Measurements from ENCODE around the gene PLIN5.
"Not testable (repeated sequence)": the region's sequence is repeated elsewhere in the genome, so short reads cannot be mapped to it uniquely, and the experiment has no call there.

The PLIN5 gene

DNA sequence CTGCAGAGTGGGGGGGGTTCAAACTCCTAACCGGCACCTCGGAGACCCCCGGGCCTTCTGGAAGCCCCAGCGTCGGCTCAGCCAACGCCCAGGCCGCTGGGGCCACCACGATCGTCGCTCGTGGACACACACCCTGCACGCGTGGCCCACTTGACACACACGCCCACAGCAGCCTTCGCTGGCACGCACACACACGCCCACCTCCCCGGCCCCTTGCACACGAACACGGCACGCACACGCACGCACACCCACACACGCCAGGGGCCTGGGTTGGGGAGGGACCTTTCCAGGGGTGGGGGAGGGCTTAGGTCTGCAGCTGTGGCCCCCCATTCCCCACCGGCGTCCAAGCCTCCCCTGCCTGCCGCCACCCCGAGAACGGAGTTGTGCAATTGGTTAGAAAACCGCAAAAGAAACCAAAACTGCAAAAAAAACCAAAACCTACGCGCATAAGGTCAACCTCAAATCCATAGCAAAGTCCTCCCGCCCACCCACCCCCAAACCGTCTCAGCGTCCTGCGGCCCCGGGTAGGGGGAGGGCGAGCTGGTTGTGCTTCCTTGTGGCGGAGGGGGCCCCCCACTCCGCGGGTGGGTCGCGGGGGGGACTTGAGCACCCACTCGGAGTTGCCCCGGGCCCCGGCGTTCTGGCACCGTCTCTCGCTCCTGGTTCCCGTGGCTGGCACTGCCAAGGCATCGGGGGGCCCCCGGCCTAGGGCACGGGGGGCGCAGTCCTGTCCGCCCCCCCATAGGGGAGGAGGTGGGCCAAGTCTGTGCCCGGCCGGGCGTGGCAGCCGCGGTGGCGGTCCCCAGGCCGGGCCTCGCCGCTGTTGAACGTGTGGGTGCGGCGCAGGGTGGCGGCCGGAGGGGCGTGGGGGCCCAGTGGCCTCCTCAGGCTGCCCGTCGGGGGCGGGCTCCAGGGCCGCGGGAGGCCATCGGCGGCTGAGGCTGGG, 8.1 kb upstream of the PLIN5 start:
- Histone ChIP-seq H3K9ac (ENCODE audit: low read length) (no peak overlapping the region), H2BK120ac (ENCODE audit: insufficient read depth, low read length, poor library complexity) (no peak overlapping the region), H3K79me1 (ENCODE audit: low read length) (peaks cover 2% of the 10 kb centered on the region), H3K79me2 (ENCODE audit: control insufficient read depth, insufficient read depth, low read length, poor library complexity) (no peaks in the 10 kb centered on the region), H3K36me3 (ENCODE audit: control insufficient read depth in 1 of 2, insufficient read depth in 2 of 2, low read length in 2 of 2) (no peaks in the 10 kb centered on the region), H3K9me3 (ENCODE audit: insufficient read depth, low read depth, low read length) (no peaks in the 10 kb centered on the region), H2BK12ac (ENCODE audit: low read length) (no peak overlapping the region), H3K23ac (ENCODE audit: low read length) (no peak overlapping the region), H3K4me3 (ENCODE audit: low read depth, low read length) (peak overlapping the region; percentile 20), H3K27me3 (ENCODE audit: insufficient read depth, low read length) (no peaks in the 10 kb centered on the region), H3K27ac (ENCODE audit: low read depth, low read length) (no peak overlapping the region), H4K8ac (ENCODE audit: low read depth, low read length) (no peak overlapping the region), H3K4me2 (ENCODE audit: low read length) (no peak overlapping the region), H3K4ac (ENCODE audit: low read depth, low read length) (no peak overlapping the region), H3K14ac (ENCODE audit: low read length) (no peak overlapping the region), H4K91ac (ENCODE audit: low read depth, low read length) (no peak overlapping the region), H3K18ac (ENCODE audit: low read length) (no peak overlapping the region), H4K12ac (ENCODE audit: low read depth, low read length) (no peak overlapping the region), H2AK5ac (ENCODE audit: low read length) (no peak overlapping the region), H2BK5ac (ENCODE audit: low read depth, low read length, poor library complexity) (no peak overlapping the region), H2AFZ (ENCODE audit: insufficient read depth, low read length, poor library complexity) (no peak overlapping the region), H3K4me1 (ENCODE audit: control insufficient read depth in 1 of 2, insufficient read depth in 2 of 2, low read length in 2 of 2) (no peaks in the 10 kb centered on the region)
- no peak for DNase-seq
- WGBS (ENCODE audit: extremely low coverage, insufficient coverage, insufficient read length) = no CpG with 5 or more reads among the region's 77 CpGs

- WGBS (ENCODE audit: extremely low coverage, insufficient coverage, insufficient read length) = no CpG with 5 or more reads among the region's 12 CpGs
- not testable (repeated sequence) for H3K27me3 ChIP-seq (ENCODE audit: insufficient read depth, low read length); H4K91ac ChIP-seq (ENCODE audit: low read depth, low read length); H3K4ac ChIP-seq (ENCODE audit: low read depth, low read length); H4K8ac ChIP-seq (ENCODE audit: low read depth, low read length); H2AFZ ChIP-seq (ENCODE audit: insufficient read depth, low read length, poor library complexity); H3K14ac ChIP-seq (ENCODE audit: low read length); H3K36me3 ChIP-seq (ENCODE audit: control insufficient read depth in 1 of 2, insufficient read depth in 2 of 2, low read length in 2 of 2); H3K18ac ChIP-seq (ENCODE audit: low read length); DNase-seq; H3K79me1 ChIP-seq (ENCODE audit: low read length); H3K23ac ChIP-seq (ENCODE audit: low read length); H3K79me2 ChIP-seq (ENCODE audit: control insufficient read depth, insufficient read depth, low read length, poor library complexity); H3K9ac ChIP-seq (ENCODE audit: low read length); H3K27ac ChIP-seq (ENCODE audit: low read depth, low read length); H2BK120ac ChIP-seq (ENCODE audit: insufficient read depth, low read length, poor library complexity); H3K4me2 ChIP-seq (ENCODE audit: low read length); H3K4me1 ChIP-seq (ENCODE audit: control insufficient read depth in 1 of 2, insufficient read depth in 2 of 2, low read length in 2 of 2); H3K4me3 ChIP-seq (ENCODE audit: low read depth, low read length); H2BK12ac ChIP-seq (ENCODE audit: low read length); H2BK5ac ChIP-seq (ENCODE audit: low read depth, low read length, poor library complexity); H2AK5ac ChIP-seq (ENCODE audit: low read length); H3K9me3 ChIP-seq (ENCODE audit: insufficient read depth, low read depth, low read length); H4K12ac ChIP-seq (ENCODE audit: low read depth, low read length)
Observed at GRCh38 chr19:4541806-4542145, 6.8 kb upstream of the PLIN5 start.

DNA sequence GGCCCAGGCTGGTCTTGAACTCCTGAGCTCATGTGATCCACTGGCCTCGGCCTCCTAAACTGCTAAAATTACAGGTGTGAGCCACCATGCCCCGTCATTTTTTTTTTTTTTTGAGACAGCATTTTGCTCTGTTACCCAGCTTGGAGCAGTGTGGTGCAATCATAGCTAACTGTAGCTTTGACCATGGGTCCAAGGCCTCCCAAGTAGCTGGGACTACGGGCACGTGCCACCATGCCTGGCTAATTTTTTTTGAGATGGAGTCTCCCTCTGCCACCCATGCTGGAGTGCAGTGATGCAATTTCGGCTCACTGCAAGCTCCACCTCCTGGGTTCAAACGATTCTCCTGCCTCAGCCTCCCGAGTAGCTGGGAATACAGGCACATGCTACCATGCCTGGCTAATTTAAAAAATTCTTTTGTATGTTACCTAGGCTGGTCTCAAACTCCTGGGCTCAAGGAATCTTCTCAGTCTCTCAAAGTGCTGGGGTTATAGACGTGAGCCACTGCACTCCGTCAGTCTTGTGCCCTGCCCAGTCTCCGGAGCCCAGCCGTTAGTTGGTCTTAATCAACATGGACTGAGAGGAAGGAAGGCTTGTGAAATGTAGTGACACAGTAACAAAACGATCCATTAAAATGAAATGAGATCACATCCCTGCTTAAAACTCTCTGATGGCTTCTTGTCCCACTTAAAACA, 6.2 kb upstream of the PLIN5 start:
- Histone ChIP-seq H3K18ac (ENCODE audit: low read length) (no peak overlapping the region), H3K4me1 (ENCODE audit: control insufficient read depth in 1 of 2, insufficient read depth in 2 of 2, low read length in 2 of 2) (no peaks in the 10 kb centered on the region), H2BK5ac (ENCODE audit: low read depth, low read length, poor library complexity) (no peak overlapping the region), H4K12ac (ENCODE audit: low read depth, low read length) (no peak overlapping the region), H3K27me3 (ENCODE audit: insufficient read depth, low read length) (no peaks in the 10 kb centered on the region), H3K79me1 (ENCODE audit: low read length) (peaks cover 2% of the 10 kb centered on the region), H4K91ac (ENCODE audit: low read depth, low read length) (no peak overlapping the region), H4K8ac (ENCODE audit: low read depth, low read length) (no peak overlapping the region), H3K4me3 (ENCODE audit: low read depth, low read length) (no peak overlapping the region), H3K23ac (ENCODE audit: low read length) (no peak overlapping the region), H2AK5ac (ENCODE audit: low read length) (no peak overlapping the region), H3K36me3 (ENCODE audit: control insufficient read depth in 1 of 2, insufficient read depth in 2 of 2, low read length in 2 of 2) (no peaks in the 10 kb centered on the region), H3K27ac (ENCODE audit: low read depth, low read length) (no peak overlapping the region), H3K9ac (ENCODE audit: low read length) (no peak overlapping the region), H2AFZ (ENCODE audit: insufficient read depth, low read length, poor library complexity) (no peak overlapping the region), H3K4me2 (ENCODE audit: low read length) (no peak overlapping the region), H3K14ac (ENCODE audit: low read length) (no peak overlapping the region), H2BK120ac (ENCODE audit: insufficient read depth, low read length, poor library complexity) (no peak overlapping the region), H3K9me3 (ENCODE audit: insufficient read depth, low read depth, low read length) (peaks cover 3% of the 10 kb centered on the region), H3K4ac (ENCODE audit: low read depth, low read length) (no peak overlapping the region), H3K79me2 (ENCODE audit: control insufficient read depth, insufficient read depth, low read length, poor library complexity) (no peaks in the 10 kb centered on the region), H2BK12ac (ENCODE audit: low read length) (no peak overlapping the region)
- no CpG with 5 or more reads among the region's 12 CpGs for WGBS (ENCODE audit: extremely low coverage, insufficient coverage, insufficient read length)
- DNase-seq = no peak

DNA sequence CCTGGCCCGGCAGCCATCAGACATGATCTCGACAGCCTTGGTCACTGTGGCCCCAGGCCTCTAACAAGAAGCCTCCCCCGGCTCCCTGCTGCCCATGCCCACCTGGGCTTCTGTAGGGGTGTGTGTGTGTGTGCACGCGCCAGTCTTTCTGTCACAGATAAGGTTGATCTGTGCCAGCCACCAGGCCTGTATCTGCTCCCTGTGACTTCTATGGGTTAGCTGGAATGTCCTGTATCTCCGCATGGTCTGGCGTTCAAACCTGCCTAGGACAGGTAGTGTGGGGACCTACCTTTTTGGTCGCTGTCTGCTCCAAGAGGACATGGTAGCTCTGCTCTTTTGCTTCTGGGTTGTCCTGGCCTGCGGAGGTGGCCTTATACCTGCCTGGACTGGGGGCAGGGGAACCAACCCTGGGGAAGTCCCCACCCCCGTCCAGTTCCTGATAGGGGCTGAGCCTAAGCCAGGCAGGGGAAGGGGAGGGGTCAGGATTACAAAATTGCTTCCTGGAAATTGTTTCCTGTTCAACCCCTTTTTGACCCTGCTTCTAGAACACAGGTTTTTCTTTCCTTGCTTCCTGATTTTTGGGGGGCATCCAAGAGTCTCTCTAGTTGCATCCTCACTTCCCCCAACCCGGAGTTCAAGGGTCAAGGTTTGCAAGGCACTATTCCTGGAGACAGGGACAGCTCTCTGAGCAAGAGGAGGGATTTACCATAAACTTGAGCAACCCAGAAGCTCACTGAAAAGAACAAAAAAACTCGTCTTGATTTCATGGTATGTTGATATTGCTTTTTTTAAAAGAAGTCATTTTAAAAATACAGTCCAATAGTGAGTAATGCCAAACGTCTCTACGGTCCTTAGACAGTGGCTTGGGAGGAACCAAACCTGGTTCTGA, 4.9 kb upstream of the PLIN5 start, which contains the start of gene LRG1:
Gene LRG1, minus strand, starts transcription at position 344 of the 889 bp plus-strand sequence. Its CDS starts 23 bp downstream, at position 321.
- peaks cover 2% of the 10 kb centered on the region for H3K79me1 ChIP-seq (ENCODE audit: low read length)
- H3K27ac ChIP-seq (ENCODE audit: low read depth, low read length) = no peak within 1 kb of the TSS
- no peak within 1 kb of the TSS for H3K18ac ChIP-seq (ENCODE audit: low read length)
- DNase-seq = peak; percentile 47 to 54
- H4K12ac ChIP-seq (ENCODE audit: low read depth, low read length) = no peak within 1 kb of the TSS
- peak within 1 kb of the TSS; percentile 12 for H2AFZ ChIP-seq (ENCODE audit: insufficient read depth, low read length, poor library complexity)
- no peaks in the 10 kb centered on the region for H3K79me2 ChIP-seq (ENCODE audit: control insufficient read depth, insufficient read depth, low read length, poor library complexity)
- no peak within 1 kb of the TSS for H2BK12ac ChIP-seq (ENCODE audit: low read length)
- peaks cover 0 to 4% of the 10 kb centered on the region in 2 experiments for H3K4me1 ChIP-seq (ENCODE audit: control insufficient read depth in 1 of 2, insufficient read depth in 2 of 2, low read length in 2 of 2)
- no CpG with 5 or more reads among the region's 14 CpGs for WGBS (ENCODE audit: extremely low coverage, insufficient coverage, insufficient read length)
- peak within 1 kb of the TSS; percentile 40 for H4K8ac ChIP-seq (ENCODE audit: low read depth, low read length)
- H3K9ac ChIP-seq (ENCODE audit: low read length) = no peak within 1 kb of the TSS
- H2BK120ac ChIP-seq (ENCODE audit: insufficient read depth, low read length, poor library complexity) = no peak within 1 kb of the TSS
- no peaks in the 10 kb centered on the region for H3K27me3 ChIP-seq (ENCODE audit: insufficient read depth, low read length)
- H3K36me3 ChIP-seq (ENCODE audit: control insufficient read depth in 1 of 2, insufficient read depth in 2 of 2, low read length in 2 of 2) = no peaks in the 10 kb centered on the region
- H3K4me2 ChIP-seq (ENCODE audit: low read length) = no peak within 1 kb of the TSS
- no peak within 1 kb of the TSS for H3K14ac ChIP-seq (ENCODE audit: low read length)
- H2AK5ac ChIP-seq (ENCODE audit: low read length) = no peak within 1 kb of the TSS
- no peak within 1 kb of the TSS for H2BK5ac ChIP-seq (ENCODE audit: low read depth, low read length, poor library complexity)
- H3K23ac ChIP-seq (ENCODE audit: low read length) = no peak within 1 kb of the TSS
- no peak within 1 kb of the TSS for H3K4me3 ChIP-seq (ENCODE audit: low read depth, low read length)
- peak within 1 kb of the TSS; percentile 10 for H4K91ac ChIP-seq (ENCODE audit: low read depth, low read length)
- no peak within 1 kb of the TSS for H3K4ac ChIP-seq (ENCODE audit: low read depth, low read length)
- H3K9me3 ChIP-seq (ENCODE audit: insufficient read depth, low read depth, low read length) = peaks cover 3% of the 10 kb centered on the region
